H9 (cell line): ENCODE measurements around the gene COL18A1. TPM values are rescaled to one million over a fixed set of nuclear protein-coding genes. Genes with fewer than 3 reads are reported as not detected.
A peak's percentile ranks its signal among the peaks of the same experiment; 100 is the strongest.

Experiments used
- DNase-seq: peaks from one replicate; pipeline ENCODE4 v3.0.0-alpha.2; 2017
- H2AFZ ChIP-seq: one replicate; pipeline ENCODE4 v1.6.1; 2013; ENCODE audit warnings: mild to moderate bottlenecking, low read length, control low read depth, moderate library complexity
- H2AK5ac ChIP-seq: 2 replicates; pipeline ENCODE4 v1.6.1; 2013; ENCODE audit warnings: low read length, control low read depth, mixed read lengths; ENCODE audit not compliant: insufficient read length
- H2BK120ac ChIP-seq: one replicate; pipeline ENCODE4 v1.6.1; 2013; ENCODE audit warnings: low read depth, mild to moderate bottlenecking, low read length, control low read depth, inconsistent platforms; ENCODE audit not compliant: poor library complexity, severe bottlenecking
- H2BK12ac ChIP-seq: 2 replicates; pipeline ENCODE4 v1.6.1; 2013; ENCODE audit warnings: low read length, control low read depth, mixed read lengths, low read depth; ENCODE audit not compliant: insufficient read length
- H2BK15ac ChIP-seq: 2 replicates; pipeline ENCODE4 v1.6.1; 2013; ENCODE audit warnings: low read depth, low read length, control low read depth
- H2BK20ac ChIP-seq: one replicate; pipeline ENCODE4 v1.6.1; 2013; ENCODE audit warnings: low read depth, mild to moderate bottlenecking, low read length, control low read depth, inconsistent platforms; ENCODE audit not compliant: poor library complexity, severe bottlenecking
- H2BK5ac ChIP-seq: 2 replicates; pipeline ENCODE4 v1.6.1; 2013; ENCODE audit warnings: low read length, control low read depth, mixed read lengths; ENCODE audit not compliant: insufficient read length
- H3K14ac ChIP-seq: 2 replicates; pipeline ENCODE4 v1.6.1; 2013; ENCODE audit warnings: low read length, control low read depth; ENCODE audit not compliant: insufficient read depth
- H3K18ac ChIP-seq: 2 replicates; pipeline ENCODE4 v1.6.1; 2013; ENCODE audit warnings: low read depth, mild to moderate bottlenecking, mixed read lengths, low read length, control low read depth; ENCODE audit not compliant: insufficient read length
- H3K23ac ChIP-seq: 2 replicates; pipeline ENCODE4 v1.6.1; 2013; ENCODE audit warnings: low read length, control low read depth, mixed read lengths, low read depth; ENCODE audit not compliant: insufficient read length
- H3K23me2 ChIP-seq: 2 replicates; pipeline ENCODE4 v1.6.1; 2013; ENCODE audit warnings: low read depth, mild to moderate bottlenecking, mixed read lengths, low read length, control low read depth; ENCODE audit not compliant: insufficient read length, poor library complexity, severe bottlenecking
- H3K27ac ChIP-seq: 2 replicates; pipeline ENCODE4 v1.5.1; 2013; ENCODE audit warnings: low read length, control low read depth, mixed read lengths, low read depth; ENCODE audit not compliant: insufficient read length
- H3K27me3 ChIP-seq: 2 replicates; pipeline ENCODE4 v1.6.1; 2013; ENCODE audit warnings: low read length, control low read depth, inconsistent platforms; ENCODE audit not compliant: insufficient read depth
- H3K4ac ChIP-seq: 2 replicates; pipeline ENCODE4 v1.6.1; 2013; ENCODE audit warnings: low read depth, mild to moderate bottlenecking, control low read depth, inconsistent platforms, low read length, moderate library complexity
- H3K4me1 ChIP-seq: 2 replicates; pipeline ENCODE4 v1.6.1; 2013; ENCODE audit warnings: low read length, control low read depth, inconsistent platforms; ENCODE audit not compliant: insufficient read depth
- H3K4me2 ChIP-seq: 2 replicates; pipeline ENCODE4 v1.6.1; 2013; ENCODE audit warnings: low read length, control low read depth, mixed read lengths; ENCODE audit not compliant: insufficient read length, insufficient read depth
- H3K56ac ChIP-seq: 2 replicates; pipeline ENCODE4 v1.6.1; 2013; ENCODE audit warnings: low read depth, mild to moderate bottlenecking, mixed read lengths, low read length, control low read depth; ENCODE audit not compliant: insufficient read length
- H3K79me1 ChIP-seq: 2 replicates; pipeline ENCODE4 v1.6.1; 2013; ENCODE audit warnings: low read depth, mild to moderate bottlenecking, moderate library complexity, low read length, control low read depth, inconsistent platforms; ENCODE audit not compliant: insufficient read depth, poor library complexity, severe bottlenecking
- H3K79me2 ChIP-seq: 2 replicates; pipeline ENCODE4 v1.6.1; 2013; ENCODE audit warnings: low read length, control low read depth, inconsistent platforms; ENCODE audit not compliant: insufficient read depth
- H3K9ac ChIP-seq: 2 replicates; pipeline ENCODE4 v1.6.1; 2013; ENCODE audit warnings: low read length, control low read depth, mixed read lengths; ENCODE audit not compliant: insufficient read length; ENCODE audit errors: extremely low read depth
- H3K9me3 ChIP-seq: one replicate; pipeline ENCODE4 v1.6.1; 2013; ENCODE audit warnings: low read depth, low read length, inconsistent platforms; ENCODE audit not compliant: control insufficient read depth
- H3T11ph ChIP-seq: one replicate; pipeline ENCODE4 v1.6.1; 2013; ENCODE audit warnings: mild to moderate bottlenecking, low read length, control low read depth, inconsistent platforms
- H4K20me1 ChIP-seq: one replicate; pipeline ENCODE4 v1.6.1; 2013; ENCODE audit not compliant: control insufficient read depth, insufficient read length, insufficient read depth
- H4K5ac ChIP-seq: 2 replicates; pipeline ENCODE4 v1.6.1; 2013; ENCODE audit warnings: low read depth, mild to moderate bottlenecking, mixed read lengths, low read length, control low read depth; ENCODE audit not compliant: insufficient read length
- H4K8ac ChIP-seq: replicated peaks from 2 replicates; pipeline ENCODE4 v1.6.1; 2013; ENCODE audit warnings: low read length, control low read depth, mixed read lengths, low read depth; ENCODE audit not compliant: insufficient read length
- H4K91ac ChIP-seq: 2 replicates; pipeline ENCODE4 v1.6.1; 2013; ENCODE audit warnings: low read depth, mild to moderate bottlenecking, moderate library complexity, mixed read lengths, low read length, control low read depth; ENCODE audit not compliant: insufficient read length
- H3K27ac Mint-ChIP-seq, 3 experiments: 2 replicates in 2 of 3; 3 replicates in 1 of 3; pipeline ENCODE4 v1.8.0; 2020 to 2021; ENCODE audit warnings: mixed read lengths in 3 of 3, mild to moderate bottlenecking in 1 of 3, moderate library complexity in 1 of 3
- H3K27me3 Mint-ChIP-seq: 2 replicates; pipeline ENCODE4 v1.8.0; 2021; ENCODE audit warnings: low read depth, mild to moderate bottlenecking, moderate library complexity, mixed read lengths
- H3K36me3 Mint-ChIP-seq, 3 experiments: 2 replicates in 2 of 3; 3 replicates in 1 of 3; pipeline ENCODE4 v1.8.0; 2020 to 2021; ENCODE audit warnings: low read depth in 3 of 3, mixed read lengths in 3 of 3; ENCODE audit not compliant: insufficient read depth in 1 of 3
- H3K4me1 Mint-ChIP-seq, 2 experiments: 2 replicates each; pipeline ENCODE4 v1.8.0; 2020; ENCODE audit warnings: mixed read lengths in 2 of 2
- H3K4me3 Mint-ChIP-seq, 2 experiments: 2 replicates in 1 of 2; 3 replicates in 1 of 2; pipeline ENCODE4 v1.8.0; 2020 to 2021; ENCODE audit warnings: mild to moderate bottlenecking in 2 of 2, mixed read lengths in 2 of 2, moderate library complexity in 1 of 2
- H3K9me3 Mint-ChIP-seq, 2 experiments: 2 replicates in 1 of 2; 3 replicates in 1 of 2; pipeline ENCODE4 v1.8.0; 2020; ENCODE audit warnings: mild to moderate bottlenecking in 2 of 2, mixed read lengths in 2 of 2, moderate library complexity in 1 of 2
- WGBS: extraction: QIAGEN DNeasy Blood & Tissue Kit; methylation state at CpG from one replicate; pipeline ENCODE4 v1.1.7; 2013; ENCODE audit warnings: missing lambda C conversion rate, low lambda C conversion rate, mixed read lengths; ENCODE audit not compliant: insufficient read length; ENCODE audit errors: extremely low coverage; 5-methylcytosine and 5-hydroxymethylcytosine counted together
- total RNA-seq: library from RNA; stranded (reverse); gene quantifications from 2 replicates; pipeline ENCODE4 v1.2.1, GENCODE V29; 2021
- TF ChIP-seq, protein P1 (sequence below): fragments of 200-600 bp; sonication (generic); conservative IDR thresholded peaks from 3 replicates; pipeline ENCODE4 v1.8.0; 2021; ENCODE audit warnings: antibody characterized with exemption, mild to moderate bottlenecking

COL18A1 gene
- total RNA-seq, 1 experiment from 2014 or later, result 232 TPM

DNA sequence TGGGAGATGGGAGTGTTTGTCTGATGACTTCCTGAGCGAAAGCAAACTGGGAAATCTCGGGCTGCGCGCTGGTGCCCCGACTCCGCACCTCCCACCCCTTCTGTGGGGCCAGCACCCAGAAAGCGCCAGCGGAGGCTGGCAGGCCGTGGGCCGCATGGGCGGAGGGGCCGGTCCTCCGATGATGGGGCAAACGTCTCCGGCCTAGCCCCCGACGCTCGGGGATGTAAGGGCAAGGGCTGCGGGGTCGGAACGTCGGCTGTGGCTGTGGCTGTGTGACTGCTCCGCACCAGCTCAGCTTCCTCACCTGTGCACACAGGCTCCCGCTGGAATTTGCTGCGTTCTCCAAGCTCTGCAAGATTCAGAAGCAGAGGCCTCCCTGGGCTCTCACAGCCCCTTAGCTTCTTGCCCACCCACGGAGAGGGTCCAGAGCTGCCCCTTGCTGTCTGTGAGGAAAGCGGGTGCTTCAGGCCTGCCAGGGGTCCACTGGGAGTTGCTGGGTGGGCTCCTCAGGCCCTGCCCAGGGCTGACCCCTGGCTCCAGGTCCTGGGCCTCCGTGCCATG, 35.0 kb downstream of the COL18A1 start:
- Histone ChIP-seq H3K23ac (no peak overlapping the region), H2BK12ac (no peak overlapping the region), H3K4ac (no peak overlapping the region), H3T11ph (no peak overlapping the region), H2BK5ac (no peak overlapping the region), H3K79me1 (peaks cover 23% of the 10 kb centered on the region), H3K27me3 (no peaks in the 10 kb centered on the region), H3K14ac (no peak overlapping the region; the same call in 1 of the 2 replicates), H2BK15ac (no peak overlapping the region), H3K23me2 (no peaks in the 10 kb centered on the region), H3K4me2 (no peak overlapping the region), H3K56ac (no peak overlapping the region), H2AFZ (no peak overlapping the region), H3K79me2 (peaks cover 46% of the 10 kb centered on the region), H3K18ac (no peak overlapping the region), H4K91ac (no peak overlapping the region), H3K9me3 (no peaks in the 10 kb centered on the region), H3K4me1 (no peaks in the 10 kb centered on the region), H3K9ac (no peak overlapping the region), H4K20me1 (no peaks in the 10 kb centered on the region), H2AK5ac (no peak overlapping the region), H3K27ac (no peak overlapping the region), H4K5ac (no peak overlapping the region), H2BK20ac (no peak overlapping the region), H4K8ac (no peak overlapping the region), H2BK120ac (no peak overlapping the region)
- H3K36me3 Mint-ChIP-seq, result peaks cover 21 to 28% (median 21%) of the 10 kb centered on the region in 3 experiments
- WGBS, result no CpG with 5 or more reads among the region's 28 CpGs
- H3K4me1 Mint-ChIP-seq, result peaks cover 13 to 20% of the 10 kb centered on the region in 2 experiments
- H3K9me3 Mint-ChIP-seq, result peaks cover 0 to 2% of the 10 kb centered on the region in 2 experiments; a peak in 2 of 5 replicates
- H3K27me3 Mint-ChIP-seq, result no peaks in the 10 kb centered on the region; the same call in 1 of the 2 replicates
- no peak overlapping the region for H3K4me3 Mint-ChIP-seq
- peak overlapping the region in 2 of 3 experiments; percentile 64 to 65; a peak in 1 of 7 replicates for H3K27ac Mint-ChIP-seq
- TF ChIP-seq, protein P1, sequence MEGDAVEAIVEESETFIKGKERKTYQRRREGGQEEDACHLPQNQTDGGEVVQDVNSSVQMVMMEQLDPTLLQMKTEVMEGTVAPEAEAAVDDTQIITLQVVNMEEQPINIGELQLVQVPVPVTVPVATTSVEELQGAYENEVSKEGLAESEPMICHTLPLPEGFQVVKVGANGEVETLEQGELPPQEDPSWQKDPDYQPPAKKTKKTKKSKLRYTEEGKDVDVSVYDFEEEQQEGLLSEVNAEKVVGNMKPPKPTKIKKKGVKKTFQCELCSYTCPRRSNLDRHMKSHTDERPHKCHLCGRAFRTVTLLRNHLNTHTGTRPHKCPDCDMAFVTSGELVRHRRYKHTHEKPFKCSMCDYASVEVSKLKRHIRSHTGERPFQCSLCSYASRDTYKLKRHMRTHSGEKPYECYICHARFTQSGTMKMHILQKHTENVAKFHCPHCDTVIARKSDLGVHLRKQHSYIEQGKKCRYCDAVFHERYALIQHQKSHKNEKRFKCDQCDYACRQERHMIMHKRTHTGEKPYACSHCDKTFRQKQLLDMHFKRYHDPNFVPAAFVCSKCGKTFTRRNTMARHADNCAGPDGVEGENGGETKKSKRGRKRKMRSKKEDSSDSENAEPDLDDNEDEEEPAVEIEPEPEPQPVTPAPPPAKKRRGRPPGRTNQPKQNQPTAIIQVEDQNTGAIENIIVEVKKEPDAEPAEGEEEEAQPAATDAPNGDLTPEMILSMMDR, result no peak
- DNase-seq, result no peak
